ENCODE data around the gene CCDC106.
A peak's percentile ranks its signal among the peaks of the same experiment; 100 is the strongest.

CCDC106 gene

DNA sequence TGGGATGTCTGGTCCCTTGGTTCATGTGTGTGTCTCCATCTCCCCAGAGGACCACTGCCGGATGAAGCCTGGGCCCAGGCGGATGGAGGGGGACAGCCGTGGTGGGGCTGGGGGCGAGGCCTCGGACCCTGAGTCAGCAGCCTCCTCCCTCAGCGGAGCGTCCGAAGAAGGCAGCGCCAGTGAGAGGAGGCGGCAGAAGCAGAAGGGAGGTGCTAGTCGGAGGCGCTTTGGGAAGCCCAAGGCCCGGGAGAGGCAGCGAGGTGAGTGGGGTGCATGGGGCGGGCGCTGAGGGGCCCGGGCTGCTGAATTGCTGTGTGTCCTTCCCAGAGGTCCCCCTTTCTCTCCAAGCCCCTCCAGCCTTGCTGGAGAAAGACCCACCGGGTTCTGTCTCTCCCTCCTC lies 3.2 kb downstream of the CCDC106 start:
- no peak for TF ChIP-seq ZNF549 (tag by site-specific recombination; IDR thresholded peaks at IDR 0.05)
- TF ChIP-seq, protein P1, sequence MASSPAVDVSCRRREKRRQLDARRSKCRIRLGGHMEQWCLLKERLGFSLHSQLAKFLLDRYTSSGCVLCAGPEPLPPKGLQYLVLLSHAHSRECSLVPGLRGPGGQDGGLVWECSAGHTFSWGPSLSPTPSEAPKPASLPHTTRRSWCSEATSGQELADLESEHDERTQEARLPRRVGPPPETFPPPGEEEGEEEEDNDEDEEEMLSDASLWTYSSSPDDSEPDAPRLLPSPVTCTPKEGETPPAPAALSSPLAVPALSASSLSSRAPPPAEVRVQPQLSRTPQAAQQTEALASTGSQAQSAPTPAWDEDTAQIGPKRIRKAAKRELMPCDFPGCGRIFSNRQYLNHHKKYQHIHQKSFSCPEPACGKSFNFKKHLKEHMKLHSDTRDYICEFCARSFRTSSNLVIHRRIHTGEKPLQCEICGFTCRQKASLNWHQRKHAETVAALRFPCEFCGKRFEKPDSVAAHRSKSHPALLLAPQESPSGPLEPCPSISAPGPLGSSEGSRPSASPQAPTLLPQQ (tag by site-specific recombination; IDR thresholded peaks at IDR 0.05), result no peak
- TF ChIP-seq ZFP3 (tag by site-specific recombination; IDR thresholded peaks at IDR 0.05; ENCODE audit: low read depth), result no peak
- TF ChIP-seq, protein P2, sequence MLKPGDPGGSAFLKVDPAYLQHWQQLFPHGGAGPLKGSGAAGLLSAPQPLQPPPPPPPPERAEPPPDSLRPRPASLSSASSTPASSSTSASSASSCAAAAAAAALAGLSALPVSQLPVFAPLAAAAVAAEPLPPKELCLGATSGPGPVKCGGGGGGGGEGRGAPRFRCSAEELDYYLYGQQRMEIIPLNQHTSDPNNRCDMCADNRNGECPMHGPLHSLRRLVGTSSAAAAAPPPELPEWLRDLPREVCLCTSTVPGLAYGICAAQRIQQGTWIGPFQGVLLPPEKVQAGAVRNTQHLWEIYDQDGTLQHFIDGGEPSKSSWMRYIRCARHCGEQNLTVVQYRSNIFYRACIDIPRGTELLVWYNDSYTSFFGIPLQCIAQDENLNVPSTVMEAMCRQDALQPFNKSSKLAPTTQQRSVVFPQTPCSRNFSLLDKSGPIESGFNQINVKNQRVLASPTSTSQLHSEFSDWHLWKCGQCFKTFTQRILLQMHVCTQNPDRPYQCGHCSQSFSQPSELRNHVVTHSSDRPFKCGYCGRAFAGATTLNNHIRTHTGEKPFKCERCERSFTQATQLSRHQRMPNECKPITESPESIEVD (tag by site-specific recombination; IDR thresholded peaks at IDR 0.05), result no peak
- no peak for TF ChIP-seq ZNF175 (tag by site-specific recombination; IDR thresholded peaks at IDR 0.05)
- TF ChIP-seq ZNF561 (tag by site-specific recombination; IDR thresholded peaks at IDR 0.05; ENCODE audit: borderline replicate concordance), result no peak
- TF ChIP-seq ZNF133 (tag by site-specific recombination; IDR thresholded peaks at IDR 0.05), result no peak
- POLR2A ChIA-PET, result no interaction called here

DNA sequence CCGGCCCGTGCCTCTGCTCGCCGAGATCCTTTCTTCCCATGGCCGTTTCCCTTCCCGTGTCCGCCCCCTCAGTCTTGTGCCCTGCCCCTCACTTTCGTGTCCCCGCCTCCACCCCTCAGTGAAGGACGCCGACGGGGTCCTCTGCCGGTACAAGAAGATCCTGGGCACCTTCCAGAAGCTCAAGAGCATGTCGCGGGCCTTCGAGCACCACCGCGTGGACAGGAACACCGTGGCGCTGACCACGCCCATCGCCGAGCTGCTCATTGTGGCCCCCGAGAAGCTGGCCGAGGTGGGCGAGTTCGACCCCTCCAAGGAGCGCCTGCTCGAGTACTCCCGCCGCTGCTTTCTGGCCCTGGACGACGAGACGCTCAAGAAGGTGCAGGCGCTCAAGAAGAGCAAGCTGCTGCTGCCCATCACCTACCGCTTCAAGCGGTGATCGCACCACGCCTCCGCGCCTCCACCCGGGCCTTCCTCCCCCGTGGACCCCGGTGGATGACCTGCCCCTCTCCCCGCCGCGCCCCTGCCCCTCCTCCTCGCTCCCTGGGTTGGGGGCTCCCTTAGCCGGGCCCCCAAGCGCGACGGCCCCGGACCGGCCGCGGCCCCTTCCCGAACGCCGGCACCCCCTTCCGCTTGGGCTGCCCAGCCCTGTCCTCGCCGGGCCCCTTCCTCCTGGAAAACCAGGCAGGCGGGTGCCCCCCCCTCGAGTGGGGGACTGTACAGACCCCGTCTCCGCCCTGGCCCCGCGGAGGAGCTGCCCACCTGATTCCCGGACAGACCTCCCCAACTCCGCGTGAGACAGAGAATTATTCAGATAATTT lies 4.5 kb downstream of the CCDC106 start:
- ChIA-PET CTCF (interaction anchor here (0.8 to 3.4 kb wide), 5 partner anchors 10 to 158 kb away, joined by 3 to 34 read pairs (median 14); no protein-coding TSS in a partner anchor), POLR2A (interaction anchor here (0.5 to 2.5 kb wide), 3 partner anchors 10 to 449 kb away, joined by 3 to 36 read pairs (median 15); partner anchors contain the start of gene ZNF581)
- H3K4me3 ChIP-seq (ENCODE audit: low read depth, low read length), result no peak overlapping the region
- H3K27ac ChIP-seq (ENCODE audit: extremely low read depth, low read depth, low read length), result no peak overlapping the region
- no peak for TF ChIP-seq ZBTB17 (tag by site-specific recombination; IDR thresholded peaks at IDR 0.05)
- no peak for TF ChIP-seq ZNF223 (tag by site-specific recombination; IDR thresholded peaks at IDR 0.05)
- TF ChIP-seq SP2 (tag by site-specific recombination; IDR thresholded peaks at IDR 0.05), result 0 out of 2 replicates have a peak, but pooled peaks have one; percentile 5
- TF ChIP-seq PRDM1 (tag by site-specific recombination; IDR thresholded peaks at IDR 0.05), result no peak
- no peak for TF ChIP-seq ZNF549 (tag by site-specific recombination; IDR thresholded peaks at IDR 0.05)
- peak; percentile 13; the same call in 1 of the 2 replicates for TF ChIP-seq EGR2 (tag by site-specific recombination; IDR thresholded peaks at IDR 0.05; ENCODE audit: low read depth)
- TF ChIP-seq, protein P3, sequence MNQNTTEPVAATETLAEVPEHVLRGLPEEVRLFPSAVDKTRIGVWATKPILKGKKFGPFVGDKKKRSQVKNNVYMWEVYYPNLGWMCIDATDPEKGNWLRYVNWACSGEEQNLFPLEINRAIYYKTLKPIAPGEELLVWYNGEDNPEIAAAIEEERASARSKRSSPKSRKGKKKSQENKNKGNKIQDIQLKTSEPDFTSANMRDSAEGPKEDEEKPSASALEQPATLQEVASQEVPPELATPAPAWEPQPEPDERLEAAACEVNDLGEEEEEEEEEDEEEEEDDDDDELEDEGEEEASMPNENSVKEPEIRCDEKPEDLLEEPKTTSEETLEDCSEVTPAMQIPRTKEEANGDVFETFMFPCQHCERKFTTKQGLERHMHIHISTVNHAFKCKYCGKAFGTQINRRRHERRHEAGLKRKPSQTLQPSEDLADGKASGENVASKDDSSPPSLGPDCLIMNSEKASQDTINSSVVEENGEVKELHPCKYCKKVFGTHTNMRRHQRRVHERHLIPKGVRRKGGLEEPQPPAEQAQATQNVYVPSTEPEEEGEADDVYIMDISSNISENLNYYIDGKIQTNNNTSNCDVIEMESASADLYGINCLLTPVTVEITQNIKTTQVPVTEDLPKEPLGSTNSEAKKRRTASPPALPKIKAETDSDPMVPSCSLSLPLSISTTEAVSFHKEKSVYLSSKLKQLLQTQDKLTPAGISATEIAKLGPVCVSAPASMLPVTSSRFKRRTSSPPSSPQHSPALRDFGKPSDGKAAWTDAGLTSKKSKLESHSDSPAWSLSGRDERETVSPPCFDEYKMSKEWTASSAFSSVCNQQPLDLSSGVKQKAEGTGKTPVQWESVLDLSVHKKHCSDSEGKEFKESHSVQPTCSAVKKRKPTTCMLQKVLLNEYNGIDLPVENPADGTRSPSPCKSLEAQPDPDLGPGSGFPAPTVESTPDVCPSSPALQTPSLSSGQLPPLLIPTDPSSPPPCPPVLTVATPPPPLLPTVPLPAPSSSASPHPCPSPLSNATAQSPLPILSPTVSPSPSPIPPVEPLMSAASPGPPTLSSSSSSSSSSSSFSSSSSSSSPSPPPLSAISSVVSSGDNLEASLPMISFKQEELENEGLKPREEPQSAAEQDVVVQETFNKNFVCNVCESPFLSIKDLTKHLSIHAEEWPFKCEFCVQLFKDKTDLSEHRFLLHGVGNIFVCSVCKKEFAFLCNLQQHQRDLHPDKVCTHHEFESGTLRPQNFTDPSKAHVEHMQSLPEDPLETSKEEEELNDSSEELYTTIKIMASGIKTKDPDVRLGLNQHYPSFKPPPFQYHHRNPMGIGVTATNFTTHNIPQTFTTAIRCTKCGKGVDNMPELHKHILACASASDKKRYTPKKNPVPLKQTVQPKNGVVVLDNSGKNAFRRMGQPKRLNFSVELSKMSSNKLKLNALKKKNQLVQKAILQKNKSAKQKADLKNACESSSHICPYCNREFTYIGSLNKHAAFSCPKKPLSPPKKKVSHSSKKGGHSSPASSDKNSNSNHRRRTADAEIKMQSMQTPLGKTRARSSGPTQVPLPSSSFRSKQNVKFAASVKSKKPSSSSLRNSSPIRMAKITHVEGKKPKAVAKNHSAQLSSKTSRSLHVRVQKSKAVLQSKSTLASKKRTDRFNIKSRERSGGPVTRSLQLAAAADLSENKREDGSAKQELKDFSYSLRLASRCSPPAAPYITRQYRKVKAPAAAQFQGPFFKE (tag by site-specific recombination; IDR thresholded peaks at IDR 0.05; ENCODE audit: borderline replicate concordance), result no peak
- TF ChIP-seq ZNF558 (tag by site-specific recombination; IDR thresholded peaks at IDR 0.05), result no peak
- TF ChIP-seq ZNF302 (tag by site-specific recombination; IDR thresholded peaks at IDR 0.05; ENCODE audit: low read depth), result no peak
- TF ChIP-seq ZFHX2 (tag by site-specific recombination; conservative IDR thresholded peaks at IDR 0.05), result peak; percentile 25; the same call in 1 of the 2 replicates
- H3K9me3 ChIP-seq (ENCODE audit: control insufficient read depth, insufficient read depth, low read depth, low read length), result no peaks in the 10 kb centered on the region
- H3K4me1 ChIP-seq (ENCODE audit: control insufficient read depth, insufficient read depth, low read length), result peaks cover 3% of the 10 kb centered on the region; the same call in 1 of the 2 replicates
- peaks cover 3 to 48% of the 10 kb centered on the region in 2 experiments; a peak in 2 of 3 replicates for H3K36me3 ChIP-seq (ENCODE audit: control insufficient read depth in 2 of 2, insufficient read depth in 1 of 2, low read length in 2 of 2)

More for the DNA sequence above, 3.2 kb downstream of the CCDC106 start:
- CTCF ChIA-PET, result no interaction called here
- H3K27ac ChIP-seq (ENCODE audit: extremely low read depth, low read depth, low read length), result no peak overlapping the region
- H3K36me3 ChIP-seq (ENCODE audit: control insufficient read depth in 2 of 2, insufficient read depth in 1 of 2, low read length in 2 of 2), result peaks cover under 1 to 35% of the 10 kb centered on the region in 2 experiments; a peak in 2 of 3 replicates
- peaks cover 8% of the 10 kb centered on the region; the same call in 1 of the 2 replicates for H3K4me1 ChIP-seq (ENCODE audit: control insufficient read depth, insufficient read depth, low read length)
- no peaks in the 10 kb centered on the region for H3K9me3 ChIP-seq (ENCODE audit: control insufficient read depth, insufficient read depth, low read depth, low read length)
- H3K4me3 ChIP-seq (ENCODE audit: low read depth, low read length), result no peak overlapping the region
